Stimulated activated CD4-positive, alpha-beta T cell treated with anti-CD3 and anti-CD28 coated beads, Interleukin-1b, Interleukin-23, amount 100 ng/mL, for 24 hours (primary cell): ENCODE data around the gene DCDC1.

Experiments used
- DNase-seq, 4 experiments: peaks; one replicate each; pipeline ENCODE4 v3.0.0-alpha.2; 2020; ENCODE audit warnings: low read depth in 4 of 4, low spot score in 1 of 4

DCDC1 gene

GRCh38 chr11:31369348-31370329, at the start of gene DCDC1, which contains the start of gene DNAJC24:
TSS of gene DCDC1 (minus strand) at chr11:31369739. CDS start at chr11:31328280, 41,459 bp downstream.
TSS of gene DNAJC24 (plus strand) at chr11:31369860. CDS start at chr11:31370749, 889 bp downstream.
- peak; percentile 84 to 92 (median 92) for DNase-seq

- DNase-seq, result no peak
Observed at GRCh38 chr11:31419138-31419537, 49.6 kb upstream of the DCDC1 start.

DNA sequence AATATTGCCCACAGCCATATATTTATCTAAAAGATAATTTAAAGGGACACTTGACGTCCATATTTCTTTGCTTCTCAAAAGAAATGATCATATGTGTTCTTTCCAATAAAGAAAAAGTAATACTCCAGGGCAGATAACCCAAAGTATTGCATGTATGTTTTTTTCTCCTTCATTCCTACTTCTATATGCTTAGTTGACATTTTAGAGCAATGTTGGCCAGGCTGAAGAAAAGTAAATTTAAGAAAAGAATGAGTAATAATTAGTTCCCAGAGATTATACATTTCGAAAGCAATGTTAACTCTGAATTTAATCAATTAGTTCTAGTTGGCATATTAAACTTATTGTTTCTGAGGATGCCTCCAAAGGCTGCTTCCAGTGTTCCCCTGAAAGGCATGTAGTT, 48.3 kb upstream of the DCDC1 start:
- DNase-seq, result no peak

GRCh38 chr11:31417357-31417756, 47.8 kb upstream of the DCDC1 start:
- DNase-seq, result no peak

GRCh38 chr11:31415435-31415834, 45.9 kb upstream of the DCDC1 start:
- DNase-seq, result no peak

DNA sequence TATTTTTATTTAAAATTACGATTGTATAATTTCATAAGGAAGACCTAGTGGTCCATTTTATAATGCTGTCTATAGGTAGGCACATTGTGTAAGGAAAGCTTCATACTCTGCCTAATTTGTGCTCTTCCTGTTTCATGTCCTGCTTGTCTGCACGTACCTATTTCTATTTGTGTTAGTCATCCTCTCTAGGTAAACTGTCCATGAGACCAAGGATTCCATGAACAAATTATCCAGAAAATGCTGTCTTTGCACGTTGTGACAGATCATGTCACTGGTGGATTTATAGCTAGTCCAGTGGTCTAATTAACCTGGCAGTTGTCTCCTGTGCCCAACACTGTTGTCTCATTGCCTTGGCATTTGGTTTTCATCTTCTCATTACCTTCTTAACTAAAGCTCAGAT, 44.8 kb upstream of the DCDC1 start:
- no peak for DNase-seq

- no peak for DNase-seq
Observed at GRCh38 chr11:31412946-31413345, 43.4 kb upstream of the DCDC1 start.

- no peak for DNase-seq
Observed at GRCh38 chr11:31408201-31408600, 38.7 kb upstream of the DCDC1 start.

DNA sequence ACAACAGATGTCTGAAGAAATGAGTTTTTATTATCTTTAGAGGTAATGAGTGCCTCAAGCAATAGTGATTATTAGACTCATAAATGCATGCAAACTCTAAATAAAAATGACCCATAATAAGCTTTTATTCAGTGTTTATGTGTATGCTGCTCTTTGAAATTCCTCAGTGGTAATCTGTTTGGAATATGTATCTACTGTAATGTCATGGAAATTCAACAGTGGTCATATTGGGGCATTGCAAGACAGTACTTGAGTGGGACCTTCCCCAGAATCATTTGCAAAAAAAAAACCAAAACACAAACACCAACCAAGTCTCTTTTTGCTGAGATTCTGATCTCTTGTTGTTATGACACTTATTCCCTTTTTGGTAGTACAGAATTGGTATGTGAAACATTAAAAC, 35.1 kb upstream of the DCDC1 start:
- no peak for DNase-seq

DNA sequence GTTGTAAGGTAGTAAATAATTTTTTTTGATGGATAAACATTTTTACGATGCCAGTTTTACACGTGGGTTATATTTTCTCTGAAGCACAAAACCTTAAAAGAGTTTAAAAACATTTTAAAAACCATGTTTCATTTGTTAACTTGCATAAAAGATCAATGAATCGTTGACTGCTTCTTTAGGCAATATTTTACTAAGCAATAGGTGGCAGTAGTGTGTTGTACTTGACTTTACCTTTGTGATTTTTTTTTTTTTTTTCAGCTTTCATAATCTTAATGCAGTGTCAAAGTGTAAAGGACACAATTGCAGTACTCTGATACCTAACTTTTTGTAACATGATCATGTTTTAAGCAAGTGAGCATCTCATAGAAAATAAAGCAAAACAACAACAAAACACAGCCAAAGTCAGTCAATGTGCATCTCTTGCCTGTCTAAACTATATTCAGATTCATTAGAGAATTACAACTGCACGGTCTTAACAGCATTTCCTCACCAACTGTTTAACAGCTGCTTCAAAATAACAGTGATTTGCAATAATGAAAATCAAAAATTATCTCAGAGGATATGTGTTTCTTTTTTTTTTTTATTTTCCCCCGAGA, 27.8 kb upstream of the DCDC1 start:
- DNase-seq, result no peak

DNA sequence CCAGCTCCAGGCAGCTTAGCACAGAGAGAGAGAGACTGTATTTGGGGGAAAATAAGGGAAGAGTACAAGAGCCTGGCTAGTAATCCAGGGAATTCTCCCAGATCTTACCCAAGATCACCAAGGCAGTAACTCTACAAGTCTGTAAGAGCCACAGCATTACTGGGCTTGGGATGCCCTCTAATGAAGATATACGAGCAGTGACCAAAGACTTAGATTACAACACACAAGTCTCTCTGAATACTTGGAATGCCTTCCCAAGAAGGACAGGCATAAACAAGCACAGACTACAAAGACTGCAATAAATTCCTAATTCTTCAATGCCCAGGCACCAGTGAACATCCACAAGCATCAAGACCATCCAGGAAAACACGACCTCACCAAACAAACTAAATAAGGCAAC, 17.8 kb upstream of the DCDC1 start:
- no peak for DNase-seq

- no peak for DNase-seq
Observed at GRCh38 chr11:31383116-31383515, 13.6 kb upstream of the DCDC1 start.

GRCh38 chr11:31375879-31376278, 6.3 kb upstream of the DCDC1 start:
- DNase-seq, result no peak

- no peak for DNase-seq
Observed at GRCh38 chr11:31366795-31367194, 2.7 kb downstream of the DCDC1 start.

DNA sequence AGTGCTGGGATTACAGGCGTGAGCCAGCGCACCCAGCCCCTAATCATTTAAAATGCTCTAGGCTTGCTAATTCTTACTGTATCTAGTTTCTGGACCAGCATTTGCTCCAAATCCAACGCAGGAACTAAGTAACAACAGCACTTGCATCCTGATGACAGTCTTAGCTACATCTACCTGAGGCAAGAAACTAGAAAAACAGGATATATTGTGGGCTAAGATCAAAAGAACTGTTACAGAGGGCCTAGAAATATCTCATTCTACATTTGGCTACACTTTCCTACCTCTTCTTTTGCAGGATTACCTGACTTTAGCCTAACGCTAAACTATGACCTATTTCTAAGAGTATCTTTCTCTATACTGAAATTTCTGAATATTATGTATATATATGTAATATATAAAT, 7.8 kb downstream of the DCDC1 start:
- no peak for DNase-seq

DNA sequence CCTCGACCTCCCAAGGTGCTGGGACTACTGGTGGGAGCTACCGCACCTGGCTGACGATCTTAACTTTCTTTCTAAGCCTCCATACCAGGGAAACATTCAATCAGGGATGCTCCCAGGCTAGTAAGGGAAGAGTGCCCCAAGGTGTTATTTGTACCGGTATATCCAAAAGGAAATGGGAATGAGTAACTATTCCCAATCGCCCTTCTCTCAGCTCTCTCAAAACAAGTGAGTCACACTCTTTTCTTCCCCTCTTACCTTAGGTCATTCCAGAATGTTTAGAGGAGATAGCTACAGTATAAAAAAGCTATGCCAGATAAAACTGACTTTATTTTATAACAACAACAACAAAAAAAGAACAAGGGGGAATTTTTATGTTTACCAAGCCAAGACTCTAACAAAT, 13.7 kb downstream of the DCDC1 start:
- no peak for DNase-seq

GRCh38 chr11:31355131-31355530, 14.4 kb downstream of the DCDC1 start:
- no peak for DNase-seq

GRCh38 chr11:31351168-31351567, 18.4 kb downstream of the DCDC1 start:
- DNase-seq, result no peak

DNA sequence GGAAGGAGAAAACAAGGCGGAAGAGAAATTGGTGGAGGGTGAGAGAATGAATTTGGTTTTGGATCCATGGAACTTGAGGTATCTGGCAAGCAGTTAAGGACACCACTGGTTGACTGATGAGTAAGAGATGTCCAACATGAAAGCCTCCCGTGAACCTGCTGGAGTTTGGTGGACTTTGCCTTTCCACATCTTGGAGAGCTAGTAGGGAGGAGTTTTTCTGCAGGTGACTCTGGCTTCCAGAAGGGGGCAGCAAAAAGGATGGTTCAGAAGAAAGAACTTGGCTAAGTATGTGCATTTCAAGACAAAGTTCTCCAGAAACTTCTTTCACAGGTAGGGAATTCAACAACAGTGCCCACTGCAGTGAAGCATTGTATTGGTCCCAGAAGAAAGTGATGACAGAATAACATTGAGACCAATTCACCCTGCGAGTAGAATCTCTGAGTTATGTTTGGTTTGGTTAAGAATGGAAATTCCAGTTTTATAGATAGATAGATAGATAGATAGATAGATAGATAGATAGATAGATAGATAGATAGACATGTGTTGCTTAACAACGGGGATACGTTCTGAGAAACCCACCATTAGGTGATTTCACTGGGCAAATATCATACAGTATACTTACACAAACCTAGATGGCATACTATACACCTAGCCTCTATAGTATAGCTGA, 28.5 kb downstream of the DCDC1 start:
- no peak for DNase-seq

- DNase-seq, result no peak
Observed at GRCh38 chr11:31337806-31338205, 31.7 kb downstream of the DCDC1 start.

DNA sequence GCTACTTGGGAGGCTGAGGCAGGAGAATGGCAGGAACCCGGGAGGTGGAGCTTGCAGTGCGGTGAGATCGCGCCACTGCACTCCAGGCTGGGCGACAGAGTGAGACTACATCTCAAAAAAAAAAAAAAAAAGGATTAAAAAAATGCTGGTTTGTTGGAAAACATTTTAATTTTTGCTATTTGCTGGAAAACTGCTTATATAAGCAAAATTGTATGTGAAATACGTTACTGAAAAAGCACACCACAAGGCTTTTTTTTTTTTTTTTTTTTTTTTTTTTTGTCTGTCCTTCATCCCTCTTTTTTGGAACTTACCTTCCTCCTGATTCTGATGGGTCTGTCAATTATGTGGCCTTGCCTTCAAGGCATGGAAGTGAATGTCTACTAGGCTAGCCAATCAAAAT, 40.8 kb downstream of the DCDC1 start:
- no peak for DNase-seq

DNA sequence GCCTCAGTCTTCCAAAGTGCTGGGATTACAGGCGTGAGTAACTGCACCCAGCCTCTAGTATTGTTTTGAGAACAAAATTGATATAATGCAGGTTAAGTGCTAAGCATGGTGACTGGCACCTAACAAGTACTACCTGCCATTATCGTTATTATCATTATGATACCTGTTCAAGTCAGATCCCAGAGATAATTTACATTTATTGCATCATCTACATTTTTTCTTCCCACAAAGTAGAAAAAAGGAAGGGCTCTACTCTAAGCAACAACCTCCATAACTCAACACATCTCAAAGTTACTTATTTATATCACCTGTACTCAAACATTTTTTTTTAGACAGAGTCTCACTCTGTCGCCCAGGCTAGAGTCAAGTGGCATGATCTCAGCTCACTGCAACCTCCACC, 42.1 kb downstream of the DCDC1 start:
- DNase-seq, result no peak
